SK-N-SH (cell line): ENCODE data around the gene PPP2R2B. TPM values are rescaled to one million over a fixed set of nuclear protein-coding genes. Genes with fewer than 3 reads are reported as not detected.

ENCODE experiments used
- CTCF ChIA-PET: fragments of 300-600, 350-600 bp; formaldehyde crosslinking; extraction: SDS; loops from one replicate; lab custom pipeline; 2021; lab: Yijun Ruan, JAX
- POLR2A ChIA-PET: fragments of 350-600 bp; sonication (Branson Sonifier 250); formaldehyde crosslinking; extraction: SDS; loops from one replicate; lab custom pipeline; 2020; ENCODE audit warnings: antibody characterized with exemption, inconsistent platforms; lab: Yijun Ruan, JAX
- DNase-seq: peaks from one replicate; pipeline ENCODE4 v3.0.0; 2012
- H2AFZ ChIP-seq: fragments of 200-600 bp; sonication (generic); 2 replicates; pipeline ENCODE4 v1.8.1; 2016; ENCODE audit warnings: antibody characterized with exemption, mild to moderate bottlenecking, low read depth
- H3F3A ChIP-seq: fragments of 200-600 bp; sonication (generic); replicated peaks from 2 replicates; pipeline ENCODE3; 2016; ENCODE audit warnings: antibody characterized with exemption, mild to moderate bottlenecking; ENCODE audit not compliant: insufficient read depth
- H3K27ac ChIP-seq, 2 experiments: fragments of 200-500 bp in 1 of 2; fragments of 200-600 bp in 1 of 2; sonication (Bioruptor generic) in 1 of 2; sonication (generic), shearing (Covaris generic) in 1 of 2; 2 replicates each; pipeline versions ENCODE4 v1.5.1 to v1.6.1; 2014 to 2016; ENCODE audit warnings: low read depth in 2 of 2, inconsistent platforms in 1 of 2, low read length in 1 of 2, mild to moderate bottlenecking in 1 of 2, mixed read lengths in 1 of 2
- H3K27me3 ChIP-seq: fragments of 200-600 bp; sonication (generic), shearing (Covaris generic); 2 replicates; pipeline ENCODE4 v1.6.1; 2016; ENCODE audit warnings: mixed run types; ENCODE audit not compliant: insufficient read depth
- H3K36me3 ChIP-seq, 2 experiments: fragments of 200-500 bp in 1 of 2; fragments of 200-600 bp in 1 of 2; sonication (Bioruptor generic) in 1 of 2; sonication (generic) in 1 of 2; replicated peaks in 1 of 2; 2 replicates each; pipeline versions ENCODE3 to v1.5.1; 2014 to 2016; ENCODE audit warnings: low read length in 1 of 2, mild to moderate bottlenecking in 1 of 2; ENCODE audit not compliant: insufficient read depth in 2 of 2, control insufficient read depth in 1 of 2
- H3K4me1 ChIP-seq, 2 experiments: fragments of 200-500 bp in 1 of 2; fragments of 200-600 bp in 1 of 2; sonication (Bioruptor generic) in 1 of 2; sonication (generic), shearing (Covaris generic) in 1 of 2; 2 replicates each; pipeline versions ENCODE4 v1.5.1 to v1.6.1; 2014 to 2016; ENCODE audit warnings: low read depth in 1 of 2, low read length in 1 of 2, mixed run types in 1 of 2; ENCODE audit not compliant: insufficient read depth in 2 of 2, control insufficient read depth in 1 of 2
- H3K4me2 ChIP-seq: fragments of 200-600 bp; sonication (generic), shearing (Covaris generic); 2 replicates; pipeline ENCODE4 v1.6.1; 2017; ENCODE audit warnings: mixed run types
- H3K4me3 ChIP-seq, 2 experiments: fragments of 200-500 bp in 1 of 2; fragments of 200-600 bp in 1 of 2; sonication (Bioruptor generic) in 1 of 2; sonication (generic), shearing (Covaris generic) in 1 of 2; 2 replicates each; pipeline versions ENCODE4 v1.5.1 to v1.8.1; 2014 to 2016; ENCODE audit warnings: low read depth in 2 of 2, inconsistent platforms in 1 of 2, low read length in 1 of 2, mild to moderate bottlenecking in 1 of 2, mixed read lengths in 1 of 2, moderate library complexity in 1 of 2
- H3K79me2 ChIP-seq: fragments of 200-600 bp; sonication (generic); 2 replicates; pipeline ENCODE4 v1.8.1; 2017; ENCODE audit warnings: mild to moderate bottlenecking; ENCODE audit not compliant: insufficient read depth
- H3K9ac ChIP-seq: fragments of 200-600 bp; sonication (generic); 2 replicates; pipeline ENCODE4 v1.6.1; 2017; ENCODE audit warnings: mixed run types
- H3K9me2 ChIP-seq: fragments of 200-600 bp; sonication (generic); 2 replicates; pipeline ENCODE4 v1.6.1; 2017; ENCODE audit warnings: mixed run types
- H3K9me3 ChIP-seq: fragments of 200-600 bp; sonication (generic); 2 replicates; pipeline ENCODE4 v1.6.1; 2017; ENCODE audit warnings: mixed run types, mild to moderate bottlenecking, moderate library complexity
- H4K20me1 ChIP-seq: fragments of 200-600 bp; sonication (generic); 2 replicates; pipeline ENCODE4 v1.6.1; 2017; ENCODE audit warnings: mild to moderate bottlenecking, mixed run types; ENCODE audit not compliant: insufficient read depth
- CHD2 ChIP-seq: fragments of 150-350 bp; IDR thresholded peaks from 2 replicates; pipeline ENCODE4 v1.6.1; 2018; ENCODE audit warnings: low read length; ENCODE audit not compliant: partially characterized antibody
- ELF1 ChIP-seq: IDR thresholded peaks from 2 replicates; pipeline ENCODE4 v1.4.0; 2012
- FOXM1 ChIP-seq: IDR thresholded peaks from 2 replicates; pipeline ENCODE4 v1.4.0; 2012; ENCODE audit warnings: low read depth, mild to moderate bottlenecking
- GABPA ChIP-seq: IDR thresholded peaks from 2 replicates; pipeline ENCODE4 v1.4.0; 2012; ENCODE audit warnings: low read depth, mild to moderate bottlenecking
- GATA2 ChIP-seq: sonication (generic); formaldehyde crosslinking; IDR thresholded peaks from 2 replicates; pipeline ENCODE4 v1.5.0; 2020; ENCODE audit warnings: mild to moderate bottlenecking, missing genetic modification reagents
- JUND ChIP-seq: IDR thresholded peaks from 2 replicates; pipeline ENCODE4 v1.4.0; 2012
- MEF2A ChIP-seq: IDR thresholded peaks from 2 replicates; pipeline ENCODE4 v1.4.0; 2012; ENCODE audit warnings: low read depth, borderline replicate concordance
- MXI1 ChIP-seq: IDR thresholded peaks from 2 replicates; pipeline ENCODE4 v1.6.1; 2012; ENCODE audit warnings: mild to moderate bottlenecking, low read depth, low read length, improper control_type of control experiment
- NFIC ChIP-seq: IDR thresholded peaks from 2 replicates; pipeline ENCODE4 v1.4.0; 2012; ENCODE audit warnings: borderline replicate concordance
- NRF1 ChIP-seq: IDR thresholded peaks from 2 replicates; pipeline ENCODE4 v1.6.1; 2012; ENCODE audit warnings: low read depth, mild to moderate bottlenecking, low read length
- RAD21 ChIP-seq: IDR thresholded peaks from 2 replicates; pipeline ENCODE4 v1.6.1; 2012; ENCODE audit warnings: mild to moderate bottlenecking, low read length
- RFX5 ChIP-seq: IDR thresholded peaks from 2 replicates; pipeline ENCODE4 v1.6.1; 2012; ENCODE audit warnings: mild to moderate bottlenecking, improper control_type of control experiment, low read length
- RXRA ChIP-seq: IDR thresholded peaks from 2 replicates; pipeline ENCODE4 v1.4.0; 2012; ENCODE audit warnings: low read depth, mild to moderate bottlenecking, borderline replicate concordance
- SMC3 ChIP-seq: IDR thresholded peaks from 2 replicates; pipeline ENCODE4 v1.6.1; 2012; ENCODE audit warnings: low read depth, low read length, improper control_type of control experiment
- TAF1 ChIP-seq: IDR thresholded peaks from 2 replicates; pipeline ENCODE4 v1.6.1; 2012; ENCODE audit warnings: low read depth, mild to moderate bottlenecking, low read length, moderate library complexity, borderline replicate concordance
- TCF12 ChIP-seq: IDR thresholded peaks from 2 replicates; pipeline ENCODE4 v1.4.0; 2012
- TEAD4 ChIP-seq: IDR thresholded peaks from 2 replicates; pipeline ENCODE4 v1.4.0; 2012; ENCODE audit warnings: mild to moderate bottlenecking, borderline replicate concordance; ENCODE audit not compliant: insufficient read depth
- YY1 ChIP-seq: IDR thresholded peaks from 2 replicates; pipeline ENCODE4 v1.4.0; 2012; ENCODE audit warnings: low read depth, mild to moderate bottlenecking
- WGBS: methylation state at CpG from one replicate; pipeline ENCODE4 v1.1.6; 2017; ENCODE audit warnings: low lambda C conversion rate; 5-methylcytosine and 5-hydroxymethylcytosine counted together
- polyA plus RNA-seq, 3 experiments: library from polyadenylated mRNA; depleted of rRNA; stranded (reverse); fragments of >200 nt; gene quantifications; 2 replicates each; pipeline ENCODE4 v1.2.3, GENCODE V29; 2012
- TF ChIP-seq, protein P1 (sequence below): fragments of 150-350 bp; IDR thresholded peaks from 2 replicates; pipeline ENCODE4 v1.6.1; 2016; ENCODE audit warnings: mild to moderate bottlenecking, low read depth, low read length
- TF ChIP-seq, protein P2 (sequence below): IDR thresholded peaks from 2 replicates; pipeline ENCODE4 v1.4.0; 2012; ENCODE audit warnings: low read depth

The PPP2R2B gene
- polyA plus RNA-seq, 1 of the 3 experiments (the other 2 are of a cell fraction), result 11.4 TPM

DNA sequence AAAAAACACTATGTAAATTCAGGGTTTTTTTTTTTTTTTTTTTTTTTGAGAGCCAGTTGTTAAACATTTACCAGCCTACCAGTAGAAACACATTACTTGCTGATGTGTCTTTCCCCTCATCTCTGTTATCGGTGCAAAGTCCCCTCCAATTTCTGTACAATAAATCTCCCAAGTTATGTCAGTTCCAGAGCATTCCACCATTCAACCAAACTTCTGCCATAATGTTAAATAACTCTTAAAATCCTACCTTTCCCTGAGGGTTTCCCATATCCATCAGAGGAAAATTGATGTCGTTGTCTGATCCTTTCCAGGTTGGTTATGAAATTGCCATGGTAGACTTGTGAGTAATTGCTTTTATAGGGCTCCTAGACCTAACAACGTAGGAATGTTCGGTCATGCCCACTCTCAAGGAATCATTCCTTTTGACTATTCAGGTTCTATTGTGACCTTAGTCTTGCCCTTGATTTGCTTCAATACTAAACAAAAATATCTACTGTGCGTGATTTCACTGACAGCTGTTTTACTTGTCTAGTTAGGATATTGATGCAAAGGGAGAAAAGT is 5.6 kb upstream of the PPP2R2B start:
- Histone ChIP-seq H2AFZ (no peak overlapping the region), H3K9ac (no peak overlapping the region), H3K27me3 (no peaks in the 10 kb centered on the region), H3K4me3 (no peak overlapping the region), H3K9me2 (no peaks in the 10 kb centered on the region), H3K4me2 (no peak overlapping the region), H3K27ac (no peak overlapping the region), H3K79me2 (no peaks in the 10 kb centered on the region), H3K9me3 (no peaks in the 10 kb centered on the region), H3K4me1 (no peaks in the 10 kb centered on the region; a peak in 2 of 4 replicates), H3K36me3 (no peaks in the 10 kb centered on the region), H4K20me1 (no peaks in the 10 kb centered on the region), H3F3A (no peaks in the 10 kb centered on the region)
- CTCF ChIA-PET, result no interaction called here
- POLR2A ChIA-PET, result no interaction called here
- 73% methylated on average over 5 of the region's 5 CpGs for WGBS
- DNase-seq, result no peak
- TF ChIP-seq, protein P1, sequence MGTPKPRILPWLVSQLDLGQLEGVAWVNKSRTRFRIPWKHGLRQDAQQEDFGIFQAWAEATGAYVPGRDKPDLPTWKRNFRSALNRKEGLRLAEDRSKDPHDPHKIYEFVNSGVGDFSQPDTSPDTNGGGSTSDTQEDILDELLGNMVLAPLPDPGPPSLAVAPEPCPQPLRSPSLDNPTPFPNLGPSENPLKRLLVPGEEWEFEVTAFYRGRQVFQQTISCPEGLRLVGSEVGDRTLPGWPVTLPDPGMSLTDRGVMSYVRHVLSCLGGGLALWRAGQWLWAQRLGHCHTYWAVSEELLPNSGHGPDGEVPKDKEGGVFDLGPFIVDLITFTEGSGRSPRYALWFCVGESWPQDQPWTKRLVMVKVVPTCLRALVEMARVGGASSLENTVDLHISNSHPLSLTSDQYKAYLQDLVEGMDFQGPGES, result no peak
- TF ChIP-seq NFIC, result no peak
- no peak for TF ChIP-seq TCF12
- no peak for TF ChIP-seq ELF1
- TF ChIP-seq, protein P2, sequence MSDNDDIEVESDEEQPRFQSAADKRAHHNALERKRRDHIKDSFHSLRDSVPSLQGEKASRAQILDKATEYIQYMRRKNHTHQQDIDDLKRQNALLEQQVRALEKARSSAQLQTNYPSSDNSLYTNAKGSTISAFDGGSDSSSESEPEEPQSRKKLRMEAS, result no peak
- no peak for TF ChIP-seq RAD21
- TF ChIP-seq SMC3, result no peak
- TF ChIP-seq MEF2A, result no peak
- TF ChIP-seq CHD2, result no peak
- TF ChIP-seq GATA2 (CRISPR knock-in tag), result no peak
- TF ChIP-seq TAF1, result no peak
- TF ChIP-seq FOXM1, result no peak

DNA sequence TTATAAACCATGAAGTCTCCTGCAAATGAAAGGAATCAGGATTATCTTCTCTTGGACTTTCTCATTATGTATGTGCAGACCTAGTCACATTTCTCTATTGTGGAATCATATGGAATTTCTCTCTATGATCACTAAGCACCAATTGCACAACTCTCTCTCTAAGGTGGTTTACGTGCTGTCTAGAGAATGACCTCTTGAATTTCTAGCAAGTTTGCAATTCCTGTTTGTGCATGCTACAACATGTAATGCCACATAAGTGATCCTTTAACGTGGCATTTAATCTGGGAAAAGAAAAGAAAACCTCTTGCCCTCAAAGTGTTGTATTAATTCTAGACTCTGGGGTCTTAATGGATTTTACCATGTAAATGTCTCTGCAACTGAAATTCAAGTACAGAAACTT is 5.0 kb upstream of the PPP2R2B start:
- no peak for TF ChIP-seq TEAD4
- TF ChIP-seq JUND, result no peak
- no peak for TF ChIP-seq GATA2 (CRISPR knock-in tag)
- TF ChIP-seq YY1, result no peak
- no peak for TF ChIP-seq RXRA
- no peak for TF ChIP-seq TAF1
- no peak for TF ChIP-seq MXI1
- TF ChIP-seq NRF1, result no peak
- no peak for TF ChIP-seq TCF12
- TF ChIP-seq GABPA, result no peak
- no peak for TF ChIP-seq RFX5
- Histone ChIP-seq H2AFZ (no peak overlapping the region), H3K4me1 (peaks cover 0 to 2% of the 10 kb centered on the region in 2 experiments; a peak in 2 of 4 replicates), H3K9me3 (no peaks in the 10 kb centered on the region), H3K9ac (no peak overlapping the region), H3K4me3 (no peak overlapping the region), H3F3A (no peaks in the 10 kb centered on the region), H3K79me2 (no peaks in the 10 kb centered on the region), H3K9me2 (no peaks in the 10 kb centered on the region), H3K27me3 (no peaks in the 10 kb centered on the region), H4K20me1 (no peaks in the 10 kb centered on the region), H3K27ac (no peak overlapping the region), H3K36me3 (no peaks in the 10 kb centered on the region), H3K4me2 (no peak overlapping the region)
- CTCF ChIA-PET, result no interaction called here
- 61% methylated on average over 2 of the region's 2 CpGs for WGBS
- no peak for DNase-seq
- POLR2A ChIA-PET, result no interaction called here
